Vagina (tissue), 2 donors: ENCODE results near the gene TNRC6B.

Source experiments
- POLR2A ChIP-seq, 2 donors: fragments of 450-650 bp; IDR thresholded peaks; one replicate each; pipeline ENCODE4 v1.6.1; 2017; ENCODE audit warnings: antibody characterized with exemption in 2 of 2, mild to moderate bottlenecking in 2 of 2, moderate library complexity in 2 of 2
- TF ChIP-seq, protein P1 (sequence below), 3 experiments: fragments of 450-650 bp in 2 of 3; fragments of 200-600 bp in 1 of 3; sonication (generic) in 1 of 3; IDR thresholded peaks; one replicate each; pipeline ENCODE4 v1.5.1; 2017 to 2019; ENCODE audit warnings: antibody characterized with exemption in 3 of 3, mild to moderate bottlenecking in 2 of 3, moderate library complexity in 2 of 3

- TF ChIP-seq, protein P1, sequence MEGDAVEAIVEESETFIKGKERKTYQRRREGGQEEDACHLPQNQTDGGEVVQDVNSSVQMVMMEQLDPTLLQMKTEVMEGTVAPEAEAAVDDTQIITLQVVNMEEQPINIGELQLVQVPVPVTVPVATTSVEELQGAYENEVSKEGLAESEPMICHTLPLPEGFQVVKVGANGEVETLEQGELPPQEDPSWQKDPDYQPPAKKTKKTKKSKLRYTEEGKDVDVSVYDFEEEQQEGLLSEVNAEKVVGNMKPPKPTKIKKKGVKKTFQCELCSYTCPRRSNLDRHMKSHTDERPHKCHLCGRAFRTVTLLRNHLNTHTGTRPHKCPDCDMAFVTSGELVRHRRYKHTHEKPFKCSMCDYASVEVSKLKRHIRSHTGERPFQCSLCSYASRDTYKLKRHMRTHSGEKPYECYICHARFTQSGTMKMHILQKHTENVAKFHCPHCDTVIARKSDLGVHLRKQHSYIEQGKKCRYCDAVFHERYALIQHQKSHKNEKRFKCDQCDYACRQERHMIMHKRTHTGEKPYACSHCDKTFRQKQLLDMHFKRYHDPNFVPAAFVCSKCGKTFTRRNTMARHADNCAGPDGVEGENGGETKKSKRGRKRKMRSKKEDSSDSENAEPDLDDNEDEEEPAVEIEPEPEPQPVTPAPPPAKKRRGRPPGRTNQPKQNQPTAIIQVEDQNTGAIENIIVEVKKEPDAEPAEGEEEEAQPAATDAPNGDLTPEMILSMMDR (IDR thresholded peaks at IDR 0.05) = no peak
- no peak for TF ChIP-seq POLR2A (IDR thresholded peaks at IDR 0.05)
Measured at GRCh38 chr22:40156001-40156516, 21.7 kb upstream of the TNRC6B start.
